Lower lobe of right lung (tissue), 2 donors: ENCODE measurements around the gene FUBP3. TPM values are rescaled to one million over a fixed set of nuclear protein-coding genes. Genes with fewer than 3 reads are reported as not detected.
"Not testable (repeated sequence)": the region's sequence is repeated elsewhere in the genome, so short reads cannot be mapped to it uniquely, and the experiment has no call there.

Source experiments
- ATAC-seq, 2 donors: fragments of 200-7000 bp; cut with Tn5 transposase; one replicate each; pipeline ENCODE4 v1.9.1; 2020 to 2022; ENCODE audit warnings: mild to moderate bottlenecking in 2 of 2, moderate library complexity in 2 of 2
- DNase-seq: peaks from one replicate; pipeline ENCODE4 v3.0.0-alpha.2; 2020
- H3K27ac ChIP-seq: fragments of 200-600 bp; one replicate; pipeline ENCODE4 v1.8.0; 2022
- H3K27me3 ChIP-seq: fragments of 200-600 bp; one replicate; pipeline ENCODE4 v1.8.0; 2022; ENCODE audit warnings: low read depth
- H3K36me3 ChIP-seq: fragments of 200-600 bp; one replicate; pipeline ENCODE4 v1.8.0; 2022; ENCODE audit warnings: mild to moderate bottlenecking
- H3K4me1 ChIP-seq: fragments of 200-600 bp; one replicate; pipeline ENCODE4 v1.8.0; 2022
- H3K4me3 ChIP-seq: fragments of 200-600 bp; one replicate; pipeline ENCODE4 v1.8.0; 2022; ENCODE audit warnings: mild to moderate bottlenecking
- H3K9me3 ChIP-seq: fragments of 200-600 bp; one replicate; pipeline ENCODE4 v1.8.0; 2022
- intact Hi-C: fragments of 100-400 bp; cut with DNase I; formaldehyde crosslinking; loops from one replicate; pipeline ENCODE4 v1.11.0; 2022
- microRNA-seq: library from miRNA; unstranded; fragments of <30 nt; microRNA quantifications from one replicate; pipeline ENCODE4 v1.2.0, GENCODE V29; 2020; ENCODE audit warnings: borderline number of aligned reads
- total RNA-seq: library from RNA; stranded (reverse); fragmentation: NEBNext Ultra II Directional; extraction: Animal tissue kit (Norgen Biotek cat#: 25700); gene quantifications from one replicate; pipeline ENCODE4 v1.2.1, GENCODE V29; 2021
- TF ChIP-seq, protein P1 (sequence below): fragments of 200-600 bp; IDR thresholded peaks from one replicate; pipeline ENCODE4 v1.8.0; 2022; ENCODE audit warnings: antibody characterized with exemption, mild to moderate bottlenecking
- donor health status: DM: no; HTN: yes; CAD: no; lungs with severe emphysema.

The FUBP3 gene
- total RNA-seq, 1 donor from 2014 or later, result 46.8 TPM

DNA sequence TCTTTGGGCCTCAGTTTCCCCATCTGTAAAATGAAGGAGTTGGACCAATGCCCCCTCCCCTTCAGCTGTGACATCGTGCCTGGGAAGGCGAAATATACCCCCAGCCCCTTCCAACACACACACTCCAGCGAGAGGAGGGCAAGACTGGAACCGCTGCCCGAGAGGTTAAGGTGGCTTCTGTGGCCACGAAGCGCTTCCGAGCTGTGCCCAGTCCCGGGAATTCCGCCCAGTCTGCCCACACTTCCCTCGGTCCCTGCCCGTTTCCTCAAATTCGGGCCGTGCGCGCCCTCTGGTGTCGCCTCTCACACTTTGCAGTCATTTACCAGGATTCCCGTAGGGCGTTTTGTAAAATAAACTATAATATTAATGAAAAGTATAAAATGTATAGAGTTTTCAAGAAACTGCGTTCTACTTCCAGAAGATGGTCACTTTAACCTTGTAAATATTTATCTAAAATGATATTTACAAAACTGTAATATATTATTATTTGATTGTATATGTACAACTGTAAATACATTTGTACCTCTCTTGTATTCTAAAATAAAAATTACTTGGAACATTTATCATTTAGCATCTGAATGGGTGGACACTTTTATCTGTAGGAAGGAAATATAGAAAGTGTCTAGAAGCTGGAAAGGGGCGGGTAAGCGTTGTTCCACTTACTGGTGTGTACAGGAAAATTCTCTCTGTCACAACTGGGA lies 103.2 kb downstream of the FUBP3 start:
- Histone ChIP-seq H3K4me3 (peak overlapping the region; percentile 67), H3K27me3 (peaks cover 19% of the 10 kb centered on the region), H3K9me3 (no peaks in the 10 kb centered on the region), H3K27ac (no peak overlapping the region), H3K4me1 (peaks cover 16% of the 10 kb centered on the region), H3K36me3 (no peaks in the 10 kb centered on the region)
- peak; percentile 86 to 87 for ATAC-seq
- peak; percentile 88 for DNase-seq
- TF ChIP-seq, protein P1, sequence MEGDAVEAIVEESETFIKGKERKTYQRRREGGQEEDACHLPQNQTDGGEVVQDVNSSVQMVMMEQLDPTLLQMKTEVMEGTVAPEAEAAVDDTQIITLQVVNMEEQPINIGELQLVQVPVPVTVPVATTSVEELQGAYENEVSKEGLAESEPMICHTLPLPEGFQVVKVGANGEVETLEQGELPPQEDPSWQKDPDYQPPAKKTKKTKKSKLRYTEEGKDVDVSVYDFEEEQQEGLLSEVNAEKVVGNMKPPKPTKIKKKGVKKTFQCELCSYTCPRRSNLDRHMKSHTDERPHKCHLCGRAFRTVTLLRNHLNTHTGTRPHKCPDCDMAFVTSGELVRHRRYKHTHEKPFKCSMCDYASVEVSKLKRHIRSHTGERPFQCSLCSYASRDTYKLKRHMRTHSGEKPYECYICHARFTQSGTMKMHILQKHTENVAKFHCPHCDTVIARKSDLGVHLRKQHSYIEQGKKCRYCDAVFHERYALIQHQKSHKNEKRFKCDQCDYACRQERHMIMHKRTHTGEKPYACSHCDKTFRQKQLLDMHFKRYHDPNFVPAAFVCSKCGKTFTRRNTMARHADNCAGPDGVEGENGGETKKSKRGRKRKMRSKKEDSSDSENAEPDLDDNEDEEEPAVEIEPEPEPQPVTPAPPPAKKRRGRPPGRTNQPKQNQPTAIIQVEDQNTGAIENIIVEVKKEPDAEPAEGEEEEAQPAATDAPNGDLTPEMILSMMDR, result peak; percentile 81
- intact Hi-C loops, result no loop called here

DNA sequence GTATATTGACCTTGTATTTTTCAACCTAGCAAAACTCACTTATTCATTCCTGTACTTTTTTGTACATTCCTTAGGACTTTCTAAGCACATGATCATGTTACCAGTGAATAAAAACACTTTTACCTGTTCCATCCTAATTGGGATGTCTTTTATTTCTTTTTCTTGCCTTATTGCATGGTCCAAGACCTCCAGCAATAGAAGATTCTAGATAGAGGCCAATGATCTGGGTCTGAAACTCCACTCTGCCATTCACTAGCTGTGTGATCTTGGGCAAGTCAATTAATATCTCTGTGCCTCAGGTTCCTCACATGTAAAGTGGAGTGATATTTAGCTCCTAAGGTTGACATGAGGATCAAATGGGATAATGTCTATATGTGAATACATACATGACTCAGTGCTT lies 105.7 kb downstream of the FUBP3 start:
- intact Hi-C loops, result no loop called here
- TF ChIP-seq, protein P1, result no peak
- H3K27ac ChIP-seq, result no peak overlapping the region
- no peaks in the 10 kb centered on the region for H3K9me3 ChIP-seq
- H3K36me3 ChIP-seq, result no peaks in the 10 kb centered on the region
- H3K27me3 ChIP-seq, result peaks cover 8% of the 10 kb centered on the region
- H3K4me3 ChIP-seq, result no peak overlapping the region
- DNase-seq (no peak), ATAC-seq (no peak)
- H3K4me1 ChIP-seq, result peaks cover 21% of the 10 kb centered on the region

DNA sequence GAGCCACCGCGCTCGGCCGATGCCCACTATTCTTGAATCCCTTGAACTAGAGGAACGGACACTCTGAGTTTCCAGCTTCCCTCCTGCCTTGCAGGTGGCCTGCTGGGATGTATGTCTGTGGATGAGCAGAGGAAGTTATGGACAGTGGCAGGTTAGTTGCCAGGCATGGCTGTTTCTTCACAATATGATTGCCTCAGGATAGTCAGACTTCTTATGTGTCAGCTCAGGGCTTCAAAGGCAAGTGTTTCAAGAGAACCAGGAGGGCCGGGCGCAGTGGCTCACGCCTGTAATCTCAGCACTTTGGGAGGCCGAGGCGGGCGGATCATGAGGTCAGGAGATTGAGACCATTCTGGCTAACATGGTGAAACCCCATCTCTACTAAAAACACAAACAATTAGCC lies 106.6 kb downstream of the FUBP3 start:
- H3K4me3 ChIP-seq, DNase-seq, intact Hi-C loops, H3K36me3 ChIP-seq, H3K27me3 ChIP-seq, H3K9me3 ChIP-seq, ATAC-seq, H3K27ac ChIP-seq: not testable (repeated sequence)
- H3K4me1 ChIP-seq, result peaks cover 17% of the 10 kb centered on the region

DNA sequence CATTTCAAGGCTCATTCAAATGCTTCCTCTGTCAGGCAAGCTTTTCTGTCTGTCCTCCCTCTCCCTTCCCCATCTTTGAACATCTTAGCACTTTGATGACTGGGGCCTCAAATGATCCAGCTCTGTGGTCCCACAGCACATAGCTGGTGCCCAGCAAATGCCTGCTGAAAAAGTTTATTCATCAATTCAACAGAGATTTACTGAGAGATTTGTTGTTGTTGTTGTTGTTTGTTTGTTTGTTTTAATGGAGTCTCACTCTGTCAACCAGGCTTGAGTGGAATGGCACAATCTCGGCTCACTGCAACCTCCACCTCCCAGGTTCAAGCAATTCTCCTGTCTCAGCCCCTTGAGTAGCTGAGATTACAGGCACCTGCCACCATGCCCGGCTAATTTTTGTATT lies 108.2 kb downstream of the FUBP3 start:
- no peak overlapping the region for H3K27ac ChIP-seq
- ATAC-seq, result no peak
- peaks cover 6% of the 10 kb centered on the region for H3K4me1 ChIP-seq
- no peaks in the 10 kb centered on the region for H3K36me3 ChIP-seq
- no peaks in the 10 kb centered on the region for H3K9me3 ChIP-seq
- TF ChIP-seq, protein P1, result no peak
- no peak for DNase-seq
- H3K27me3 ChIP-seq, result no peaks in the 10 kb centered on the region
- H3K4me3 ChIP-seq, result no peak overlapping the region
- intact Hi-C loops, result no loop called here

Small RNAs within 50 kb of the gene (microRNA-seq; reads per million reads assigned to microRNA genes)
- not detected for gene MIR6856

Other genes with a start within 250 kb of the FUBP3 start
- 75.2 TPM for gene ASS1, start 134.6 kb upstream of the FUBP3 start, total RNA-seq
- not detected for gene PRDM12, start 85.0 kb downstream of the FUBP3 start, total RNA-seq
- gene EXOSC2, start 114.2 kb downstream of the FUBP3 start, total RNA-seq, result 18.4 TPM